22Rv1 (cell line): ENCODE data around the gene CDH2.

Experiments used
- H3K27ac ChIP-seq: fragments of 450-650 bp; 2 replicates; pipeline ENCODE4 v1.5.1; 2017
- ZFX ChIP-seq: fragments of 450-650 bp; IDR thresholded peaks from 2 replicates; pipeline ENCODE4 v1.6.1; 2017; ENCODE audit warnings: antibody characterized with exemption, borderline replicate concordance
- TF ChIP-seq, protein P1 (sequence below): fragments of 450-650 bp; IDR thresholded peaks from 2 replicates; pipeline ENCODE4 v1.5.1; 2017; ENCODE audit warnings: mild to moderate bottlenecking

Gene CDH2

GRCh38 chr18:28036488-28036887 is 140.4 kb downstream of the CDH2 start:
- no peak for TF ChIP-seq ZFX
- TF ChIP-seq, protein P1, sequence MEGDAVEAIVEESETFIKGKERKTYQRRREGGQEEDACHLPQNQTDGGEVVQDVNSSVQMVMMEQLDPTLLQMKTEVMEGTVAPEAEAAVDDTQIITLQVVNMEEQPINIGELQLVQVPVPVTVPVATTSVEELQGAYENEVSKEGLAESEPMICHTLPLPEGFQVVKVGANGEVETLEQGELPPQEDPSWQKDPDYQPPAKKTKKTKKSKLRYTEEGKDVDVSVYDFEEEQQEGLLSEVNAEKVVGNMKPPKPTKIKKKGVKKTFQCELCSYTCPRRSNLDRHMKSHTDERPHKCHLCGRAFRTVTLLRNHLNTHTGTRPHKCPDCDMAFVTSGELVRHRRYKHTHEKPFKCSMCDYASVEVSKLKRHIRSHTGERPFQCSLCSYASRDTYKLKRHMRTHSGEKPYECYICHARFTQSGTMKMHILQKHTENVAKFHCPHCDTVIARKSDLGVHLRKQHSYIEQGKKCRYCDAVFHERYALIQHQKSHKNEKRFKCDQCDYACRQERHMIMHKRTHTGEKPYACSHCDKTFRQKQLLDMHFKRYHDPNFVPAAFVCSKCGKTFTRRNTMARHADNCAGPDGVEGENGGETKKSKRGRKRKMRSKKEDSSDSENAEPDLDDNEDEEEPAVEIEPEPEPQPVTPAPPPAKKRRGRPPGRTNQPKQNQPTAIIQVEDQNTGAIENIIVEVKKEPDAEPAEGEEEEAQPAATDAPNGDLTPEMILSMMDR: no peak
- H3K27ac ChIP-seq: no peak overlapping the region

- TF ChIP-seq, protein P1: no peak
- no peak for TF ChIP-seq ZFX
- H3K27ac ChIP-seq: no peak overlapping the region
These were observed 142.4 kb downstream of the CDH2 start for GRCh38 chr18:28034567-28034966.

- no peak overlapping the region for H3K27ac ChIP-seq
- TF ChIP-seq, protein P1: no peak
- TF ChIP-seq ZFX: no peak
These were observed 144.8 kb downstream of the CDH2 start for GRCh38 chr18:28032177-28032576.

GRCh38 chr18:28030458-28030857 is 146.5 kb downstream of the CDH2 start:
- TF ChIP-seq, protein P1: no peak
- no peak for TF ChIP-seq ZFX
- H3K27ac ChIP-seq: no peak overlapping the region

- TF ChIP-seq, protein P1: no peak
- TF ChIP-seq ZFX: no peak
- H3K27ac ChIP-seq: no peak overlapping the region
These were observed 149.2 kb downstream of the CDH2 start for GRCh38 chr18:28027755-28028154.

DNA sequence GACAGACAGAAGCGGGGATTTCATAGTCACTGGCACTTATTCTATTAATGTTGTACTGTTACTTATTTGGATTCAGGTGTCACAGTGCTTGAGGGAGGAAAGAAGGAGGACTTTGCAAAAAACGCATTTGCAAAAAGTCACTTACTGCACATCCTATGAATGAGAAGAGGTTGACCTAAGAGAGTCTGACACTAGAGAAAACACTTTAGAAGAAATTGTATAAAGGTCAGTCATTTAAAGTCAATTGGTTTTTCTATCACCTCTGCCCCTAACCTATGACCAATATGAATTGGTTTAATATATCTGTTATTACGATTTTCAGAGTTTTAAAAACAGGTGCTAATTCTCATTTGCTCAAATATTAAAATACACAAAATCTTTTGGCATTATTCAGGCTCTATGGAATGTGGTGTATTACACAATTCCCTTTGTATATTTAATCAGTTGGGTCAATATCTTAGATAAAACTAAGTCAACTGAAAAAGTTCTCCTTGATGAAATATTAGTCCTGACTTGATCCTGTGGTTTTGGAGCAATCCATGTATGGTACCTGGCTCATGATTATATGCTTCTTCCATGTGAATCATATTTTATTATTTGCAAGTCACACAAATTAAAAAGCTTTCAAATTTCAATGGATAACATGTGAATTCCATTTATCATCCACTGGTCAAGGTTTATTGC is 157.4 kb downstream of the CDH2 start:
- no peak overlapping the region for H3K27ac ChIP-seq
- TF ChIP-seq ZFX: no peak
- TF ChIP-seq, protein P1: no peak

DNA sequence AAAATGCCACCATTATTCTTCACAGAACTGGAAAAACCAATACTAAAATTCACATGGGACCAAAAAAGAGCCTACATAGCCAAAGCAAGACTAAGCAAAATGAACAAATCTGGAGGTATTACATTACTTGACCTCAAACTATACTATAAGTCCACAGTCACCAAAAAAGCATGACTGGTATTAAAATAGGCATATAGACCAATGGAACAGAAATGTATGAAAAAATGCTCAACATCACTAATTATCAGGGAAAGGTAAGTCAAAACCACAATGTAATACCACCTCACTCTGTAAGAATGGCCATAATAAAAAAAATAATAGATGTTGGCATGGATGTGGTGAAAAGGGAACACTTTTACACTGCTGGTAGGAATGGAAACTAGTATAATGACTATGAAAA is 158.6 kb downstream of the CDH2 start:
- TF ChIP-seq ZFX: no peak
- TF ChIP-seq, protein P1: no peak
- H3K27ac ChIP-seq: no peak overlapping the region
